GM18868 (cell line): ENCODE data around the gene SMIM45.
"Not testable (repeated sequence)": the region's sequence is repeated elsewhere in the genome, so short reads cannot be mapped to it uniquely, and the experiment has no call there.

Experiments used
- ATAC-seq: cut with Tn5 transposase; IDR thresholded peaks from one replicate; pipeline ENCODE4 v1.9.1; 2021; ENCODE audit warnings: mild to moderate bottlenecking, moderate library complexity; ENCODE audit not compliant: unreplicated experiment

SMIM45 gene

DNA sequence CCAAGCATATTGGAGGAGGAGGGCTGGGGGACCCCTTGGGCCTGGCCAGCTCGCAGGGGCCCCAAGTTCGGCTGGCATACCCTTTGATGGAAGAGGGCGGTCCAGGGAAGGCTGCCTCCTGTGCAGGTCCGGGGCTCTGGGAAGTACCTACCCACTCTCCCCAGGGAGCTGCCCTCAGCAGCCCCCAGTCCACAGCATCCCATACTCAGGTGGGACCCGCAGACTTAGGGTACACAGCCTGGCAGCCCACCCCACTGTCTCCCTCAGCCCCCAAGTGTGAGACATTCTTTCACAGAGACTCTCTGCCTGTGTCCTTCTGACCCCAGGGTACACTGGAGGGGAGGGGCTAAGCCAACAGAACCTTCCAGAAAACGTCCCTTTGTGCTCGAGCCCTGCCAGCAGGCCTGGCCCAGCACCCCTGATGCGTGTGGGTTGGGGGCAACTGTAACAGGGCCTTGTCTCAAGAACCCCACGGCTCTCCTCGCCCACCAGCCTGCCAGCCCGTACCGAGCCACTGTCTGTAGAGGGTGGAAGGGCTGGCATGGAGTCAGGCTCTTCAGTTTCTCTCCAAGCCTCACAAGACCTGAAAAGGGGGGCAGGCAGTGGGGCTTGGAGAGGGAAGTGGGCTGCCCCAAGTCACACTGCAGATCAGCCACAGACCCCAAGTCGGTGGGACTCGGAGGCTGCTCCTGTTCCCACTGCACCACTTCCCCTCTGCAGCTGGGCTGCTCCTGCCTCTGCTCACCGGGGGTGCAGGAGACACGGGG is 18.4 kb upstream of the SMIM45 start:
- ATAC-seq: no peak

GRCh38 chr22:41934284-41935014 is 17.5 kb upstream of the SMIM45 start:
- ATAC-seq: no peak

DNA sequence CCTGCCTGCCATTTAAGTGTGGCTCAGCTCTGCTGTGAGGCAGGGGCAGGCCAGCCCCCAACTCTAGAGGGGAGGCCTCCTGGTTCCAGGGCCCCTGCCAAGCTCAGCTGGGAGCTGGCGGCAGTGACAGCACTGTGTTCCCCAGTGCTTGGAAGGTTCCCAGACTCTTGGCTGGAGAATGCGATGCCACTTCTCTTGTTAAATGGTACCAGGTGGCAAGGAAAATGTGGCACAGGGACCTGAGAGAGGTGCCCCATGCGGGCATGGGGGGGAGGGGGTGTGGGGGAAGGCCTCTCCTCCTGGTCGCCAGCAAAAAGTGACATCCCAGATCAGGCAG is 17.0 kb upstream of the SMIM45 start:
- no peak for ATAC-seq

- ATAC-seq: no peak
These were observed 16.4 kb upstream of the SMIM45 start for GRCh38 chr22:41935509-41935908.

DNA sequence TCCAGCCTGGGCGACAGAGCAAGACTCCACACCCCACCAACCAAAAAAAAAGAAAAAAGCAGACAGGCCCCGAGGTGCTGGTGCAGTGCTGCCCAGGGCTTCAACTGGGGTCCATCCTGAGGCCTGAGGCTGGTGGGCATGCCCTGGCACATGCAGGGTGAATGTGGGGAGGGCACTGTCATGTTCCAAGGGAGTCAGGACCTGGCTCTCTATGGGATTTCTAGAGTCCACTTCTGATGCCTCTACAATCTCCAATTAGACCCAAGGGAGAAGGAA is 15.1 kb upstream of the SMIM45 start:
- no peak for ATAC-seq

DNA sequence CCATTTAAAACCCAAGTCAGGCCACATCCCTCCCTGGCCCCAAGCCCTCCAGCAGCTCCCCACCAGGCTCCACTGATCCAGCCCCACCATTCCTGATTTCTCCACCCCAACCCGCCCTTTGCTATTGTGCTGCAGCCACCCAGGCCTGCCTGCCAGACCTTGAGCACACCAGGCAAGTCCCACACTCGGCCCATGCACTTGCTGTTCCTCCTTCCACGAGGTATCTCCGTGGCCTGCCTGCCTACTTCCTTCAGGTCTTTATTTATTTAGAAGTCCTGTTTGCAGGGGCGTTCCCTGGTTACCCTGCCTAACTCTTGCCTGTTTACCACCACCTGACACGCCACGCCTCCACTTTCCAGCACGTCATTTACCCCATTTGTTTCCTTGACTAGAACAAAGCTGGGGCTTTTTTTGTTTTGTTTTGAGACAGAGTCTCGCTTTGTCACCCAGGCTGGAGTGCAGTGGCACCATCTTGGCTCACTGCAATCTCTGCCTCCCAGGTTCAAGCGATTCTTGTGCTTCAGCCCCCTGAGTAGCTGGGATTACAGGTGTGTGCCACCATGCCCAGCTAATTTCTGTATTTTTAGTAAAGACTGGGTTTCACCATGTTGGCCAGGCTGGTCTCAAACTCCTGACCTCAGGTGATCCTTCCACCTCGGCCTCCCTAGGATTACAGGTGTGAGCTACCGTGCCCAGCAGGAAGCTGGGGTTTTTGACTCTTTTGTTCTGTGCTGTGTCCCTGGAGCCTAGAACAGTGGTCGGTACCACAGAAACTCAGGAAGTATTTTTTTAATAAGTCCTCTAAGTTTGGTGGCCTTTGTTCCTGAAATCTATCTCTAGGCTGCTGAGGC is 11.7 kb upstream of the SMIM45 start:
- ATAC-seq: peak; percentile 48

- ATAC-seq: peak; percentile 32
These were observed 10.9 kb upstream of the SMIM45 start for GRCh38 chr22:41940832-41941765.

DNA sequence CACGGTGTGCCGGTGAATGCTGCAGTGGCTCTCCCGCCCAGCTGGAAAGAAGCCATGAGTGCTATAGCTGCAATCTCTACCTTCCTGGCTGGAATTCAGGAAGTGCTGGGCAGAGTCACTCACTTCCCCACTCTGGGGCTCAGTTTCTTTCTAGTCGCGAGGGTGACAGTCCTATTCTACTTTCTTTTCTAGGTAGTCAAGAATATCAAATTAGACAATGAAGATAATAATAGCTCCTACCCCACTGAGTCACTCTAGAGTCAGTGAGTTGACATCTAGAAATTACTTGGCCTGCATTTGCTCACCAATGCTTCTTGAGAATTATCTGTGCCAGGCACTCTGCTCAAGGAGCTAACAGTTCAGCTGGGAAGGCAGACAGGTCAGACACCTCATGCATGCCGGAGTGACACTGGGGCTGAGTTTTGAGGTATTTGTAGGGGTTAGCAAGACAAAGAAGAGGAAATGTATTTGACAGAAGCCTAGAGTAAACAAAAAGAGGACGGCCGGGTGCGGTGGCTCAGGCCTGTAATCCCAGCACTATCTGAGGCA is 8.2 kb upstream of the SMIM45 start:
- ATAC-seq: no peak

DNA sequence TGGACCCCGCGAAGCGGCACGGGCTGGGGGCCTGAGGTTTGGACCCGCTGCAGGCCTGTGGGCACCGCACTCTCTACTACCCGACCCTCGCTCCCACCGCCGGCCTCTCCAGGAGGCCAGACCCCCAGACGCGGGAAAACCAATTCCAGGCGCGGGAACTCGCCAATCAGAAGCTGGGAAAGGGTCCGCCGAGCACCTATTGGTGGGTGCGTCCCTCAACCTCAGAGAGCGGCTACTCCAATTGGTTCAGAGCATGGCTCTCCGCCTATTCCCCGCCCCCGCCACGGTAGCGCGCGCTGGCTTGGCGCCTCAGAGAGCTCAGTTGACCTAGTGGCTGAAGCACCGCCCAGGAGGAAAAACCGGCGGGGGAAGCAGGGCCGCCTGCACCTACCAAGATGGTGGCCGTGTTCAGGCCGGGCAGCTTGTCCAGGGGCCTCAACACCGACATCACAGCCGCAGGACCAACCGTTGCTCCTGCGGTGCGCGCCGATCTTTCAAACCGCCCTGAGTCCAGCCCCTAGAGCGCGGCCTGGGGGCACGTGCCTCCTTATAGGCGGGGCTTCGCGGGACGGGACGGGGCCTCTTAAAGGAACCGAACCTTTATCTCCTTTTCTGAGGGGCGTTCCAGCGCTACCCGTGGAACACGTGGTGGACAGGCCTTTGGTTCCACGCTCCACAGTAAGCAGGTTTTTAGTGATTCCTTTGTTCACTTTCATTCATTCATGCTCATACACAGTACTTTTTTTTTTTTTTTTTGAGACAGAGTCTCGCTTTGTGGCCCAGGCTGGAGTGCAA is 5.1 kb upstream of the SMIM45 start, which contains the start of gene CENPM:
Gene CENPM, minus strand, starts transcription at position 524 of the 795 bp plus-strand sequence. Its CDS starts 76 bp downstream, at position 448.
- peak; percentile 74 for ATAC-seq

- no peak for ATAC-seq
These were observed 4.4 kb upstream of the SMIM45 start for GRCh38 chr22:41947424-41948080.

GRCh38 chr22:41948142-41948541 is 3.8 kb upstream of the SMIM45 start:
- no peak for ATAC-seq

DNA sequence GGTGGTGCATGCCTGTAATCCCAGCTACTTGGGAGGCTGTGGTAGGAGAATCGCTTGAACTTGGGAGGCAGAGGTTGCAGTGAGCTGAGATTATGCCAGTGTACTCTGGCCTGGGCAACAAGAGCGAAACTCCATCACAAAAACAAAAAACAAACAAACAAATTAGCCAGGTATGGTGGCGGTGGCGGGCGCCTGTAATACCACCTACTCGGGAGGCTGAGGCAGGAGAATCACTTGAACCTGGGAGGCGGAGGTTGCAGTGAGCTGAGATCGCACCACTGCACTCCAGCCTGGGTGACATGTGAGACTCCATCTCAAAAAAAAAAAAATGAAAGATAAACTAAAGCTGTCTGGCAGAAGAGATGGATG is 3.0 kb upstream of the SMIM45 start:
- ATAC-seq: not testable (repeated sequence)

DNA sequence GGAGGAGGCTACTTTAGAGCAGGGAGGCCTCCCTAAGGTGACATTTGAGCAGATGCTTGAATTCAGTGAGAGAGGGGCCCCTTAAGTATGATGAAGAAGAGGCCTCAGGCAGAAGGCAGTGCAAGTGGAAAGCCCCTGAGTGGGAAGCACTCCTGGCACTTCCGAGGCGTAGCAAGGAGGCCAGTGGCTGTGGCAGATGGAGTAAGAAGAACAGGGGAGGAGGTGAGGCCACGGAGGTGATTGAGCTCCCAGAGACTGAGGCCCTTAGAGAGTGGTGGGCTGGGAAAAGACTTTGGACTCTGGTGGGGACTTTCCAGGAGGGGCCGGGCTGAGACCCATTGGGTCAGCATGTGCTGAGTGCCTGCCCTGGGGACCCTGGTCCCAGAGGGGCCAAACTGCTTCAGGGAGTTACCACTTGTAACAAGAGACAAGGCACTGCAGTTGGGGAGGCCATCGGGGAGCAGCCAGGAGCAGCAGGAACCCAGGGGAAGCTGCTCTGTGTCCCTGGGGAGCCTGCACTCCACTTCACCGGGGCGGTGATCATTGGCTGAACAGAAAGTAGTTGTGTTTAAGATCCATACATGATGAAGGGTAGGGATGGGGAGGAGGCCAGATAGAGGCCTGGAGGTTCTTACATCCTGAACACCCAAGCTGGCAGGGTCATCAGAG is 2.5 kb upstream of the SMIM45 start:
- ATAC-seq: no peak

DNA sequence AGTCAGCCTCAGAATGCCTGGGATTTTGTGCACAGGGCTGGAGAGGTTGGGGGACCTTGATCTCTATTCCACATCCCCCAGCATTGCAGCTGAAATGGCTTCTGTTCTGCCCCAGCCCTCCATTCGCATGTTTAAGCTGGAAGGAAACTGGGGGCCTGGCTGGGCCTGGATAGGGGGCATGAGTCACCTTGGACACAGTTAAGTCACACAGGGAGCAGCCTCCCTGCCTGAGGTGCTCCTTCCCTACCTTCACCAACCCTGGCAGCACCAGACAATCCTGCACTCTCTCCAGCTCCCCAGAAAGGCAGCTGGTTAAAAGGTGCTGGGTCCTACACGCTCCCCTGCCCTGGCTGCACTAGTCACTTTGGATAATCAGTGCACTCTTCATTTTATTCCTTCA is 763 bp downstream of the SMIM45 start:
- no peak for ATAC-seq

GRCh38 chr22:41957941-41958556 is 6.1 kb downstream of the SMIM45 start:
- no peak for ATAC-seq

- ATAC-seq: no peak
These were observed 11.6 kb downstream of the SMIM45 start for GRCh38 chr22:41963453-41964111.

DNA sequence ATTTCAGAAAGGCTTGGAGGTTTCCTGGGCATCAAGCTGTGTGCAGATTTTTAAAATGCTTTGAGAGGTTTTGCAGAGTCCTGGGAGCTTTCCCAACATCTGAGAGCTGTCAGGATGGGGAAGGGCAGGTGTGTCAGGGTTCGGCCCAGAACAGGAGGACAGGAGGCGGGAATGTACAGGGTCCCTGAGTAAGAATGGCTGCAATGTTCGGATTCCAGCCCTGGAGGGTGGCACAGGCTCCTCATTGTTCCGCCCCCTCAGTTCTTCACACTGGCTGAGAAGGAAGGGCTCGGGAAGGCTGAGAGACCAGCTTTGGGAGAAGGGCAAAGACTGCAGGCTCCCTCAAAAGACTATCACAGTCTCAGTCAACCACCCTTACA is 12.2 kb downstream of the SMIM45 start:
- ATAC-seq: no peak

- ATAC-seq: no peak
These were observed 14.3 kb downstream of the SMIM45 start for GRCh38 chr22:41966225-41966606.
